Loucy (cell line): ENCODE data around the gene RSKR.
"Not testable (repeated sequence)": the region's sequence is repeated elsewhere in the genome, so short reads cannot be mapped to it uniquely, and the experiment has no call there.

Experiments used
- H2AFZ ChIP-seq: fragments of 200-600 bp; sonication (generic); 2 replicates; pipeline ENCODE4 v1.6.0; 2016; ENCODE audit warnings: antibody characterized with exemption, mild to moderate bottlenecking, low read length, moderate library complexity
- H3F3A ChIP-seq: fragments of 200-600 bp; 2 replicates; pipeline ENCODE4 v1.6.0; 2016; ENCODE audit warnings: antibody characterized with exemption, low read depth, mild to moderate bottlenecking
- H3K27me3 ChIP-seq: fragments of 200-600 bp; sonication (generic); 2 replicates; pipeline ENCODE4 v1.6.1; 2014; ENCODE audit warnings: low read length, mild to moderate bottlenecking; ENCODE audit not compliant: insufficient read depth, poor library complexity, severe bottlenecking
- H3K36me3 ChIP-seq: fragments of 200-600 bp; sonication (generic); 2 replicates; pipeline ENCODE4 v1.6.1; 2016; ENCODE audit warnings: low read length; ENCODE audit not compliant: insufficient read depth
- H3K4me1 ChIP-seq: fragments of 200-600 bp; sonication (generic); 2 replicates; pipeline ENCODE4 v1.5.1; 2014; ENCODE audit warnings: low read length, mild to moderate bottlenecking; ENCODE audit not compliant: insufficient read depth, poor library complexity, severe bottlenecking
- H3K4me2 ChIP-seq: fragments of 200-600 bp; sonication (generic); 2 replicates; pipeline ENCODE4 v1.6.0; 2014; ENCODE audit warnings: antibody characterized with exemption, low read length, low read depth, mild to moderate bottlenecking; ENCODE audit not compliant: poor library complexity, severe bottlenecking
- H3K4me3 ChIP-seq: fragments of 200-600 bp; sonication (generic); 2 replicates; pipeline ENCODE4 v1.5.1; 2014; ENCODE audit warnings: low read length, mild to moderate bottlenecking, mixed read lengths; ENCODE audit not compliant: poor library complexity, severe bottlenecking
- H3K79me2 ChIP-seq: fragments of 200-600 bp; sonication (generic); 2 replicates; pipeline ENCODE4 v1.6.1; 2014; ENCODE audit warnings: low read length; ENCODE audit not compliant: insufficient read depth
- H3K9ac ChIP-seq: fragments of 200-600 bp; sonication (generic); 2 replicates; pipeline ENCODE4 v1.6.0; 2014; ENCODE audit warnings: mild to moderate bottlenecking, low read depth, low read length, moderate library complexity; ENCODE audit not compliant: poor library complexity, severe bottlenecking
- H3K9me2 ChIP-seq: fragments of 200-600 bp; sonication (generic); replicated peaks from 2 replicates; pipeline ENCODE4 v1.6.1; 2016; ENCODE audit warnings: low read depth, low read length, mixed read lengths
- H3K9me3 ChIP-seq: fragments of 200-600 bp; sonication (generic); 2 replicates; pipeline ENCODE4 v1.6.1; 2014; ENCODE audit warnings: mild to moderate bottlenecking, antibody characterized with exemption, low read length, low read depth; ENCODE audit not compliant: insufficient read depth
- H4K20me1 ChIP-seq: fragments of 200-600 bp; sonication (generic); 2 replicates; pipeline ENCODE4 v1.6.0; 2014; ENCODE audit warnings: antibody characterized with exemption, low read length, mild to moderate bottlenecking; ENCODE audit not compliant: insufficient read depth, poor library complexity, severe bottlenecking
- CTCF ChIP-seq: fragments of 200-600 bp; sonication (generic); conservative IDR thresholded peaks from 2 replicates; pipeline ENCODE4 v1.5.1; 2014; ENCODE audit warnings: mild to moderate bottlenecking, antibody characterized with exemption, low read length
- EZH2phosphoT487 ChIP-seq: fragments of 200-600 bp; IDR thresholded peaks from 2 replicates; pipeline ENCODE4 v1.6.1; 2018; ENCODE audit warnings: antibody characterized with exemption, mild to moderate bottlenecking, moderate library complexity, borderline replicate concordance

RSKR gene

GRCh38 chr17:28576758-28577465 is 37.1 kb downstream of the RSKR start, which contains the start of gene ALDOC:
ALDOC (minus strand) TSS chr17:28576895; CDS start chr17:28575532, 1,363 bp downstream.
- H3K36me3 ChIP-seq: peaks cover 42% of the 10 kb centered on the region; the same call in 1 of the 2 replicates
- no peaks in the 10 kb centered on the region for H3K9me3 ChIP-seq
- H3K4me1 ChIP-seq: peaks cover 7% of the 10 kb centered on the region
- no peaks in the 10 kb centered on the region for H3K27me3 ChIP-seq
- H3K79me2 ChIP-seq: no peaks in the 10 kb centered on the region
- no peak within 1 kb of the TSS for H2AFZ ChIP-seq
- no peak within 1 kb of the TSS for H3K4me2 ChIP-seq
- no peak within 1 kb of the TSS for H3K9ac ChIP-seq
- TF ChIP-seq CTCF (no peak), EZH2phosphoT487 (no peak)
- no peaks in the 10 kb centered on the region for H3K9me2 ChIP-seq
- H3K4me3 ChIP-seq: no peak within 1 kb of the TSS
- no peaks in the 10 kb centered on the region for H4K20me1 ChIP-seq
- no peaks in the 10 kb centered on the region for H3F3A ChIP-seq

GRCh38 chr17:28576016-28576415 is 38.0 kb downstream of the RSKR start:
- Histone ChIP-seq H3K36me3 (peaks cover 40% of the 10 kb centered on the region; the same call in 1 of the 2 replicates), H3K4me1 (peaks cover 10% of the 10 kb centered on the region)
- not testable (repeated sequence) for H3K4me3 ChIP-seq, H2AFZ ChIP-seq, H3K9ac ChIP-seq, H3K27me3 ChIP-seq, H3K4me2 ChIP-seq, H3K9me3 ChIP-seq, H3K9me2 ChIP-seq, H3F3A ChIP-seq, H3K79me2 ChIP-seq, H4K20me1 ChIP-seq

DNA sequence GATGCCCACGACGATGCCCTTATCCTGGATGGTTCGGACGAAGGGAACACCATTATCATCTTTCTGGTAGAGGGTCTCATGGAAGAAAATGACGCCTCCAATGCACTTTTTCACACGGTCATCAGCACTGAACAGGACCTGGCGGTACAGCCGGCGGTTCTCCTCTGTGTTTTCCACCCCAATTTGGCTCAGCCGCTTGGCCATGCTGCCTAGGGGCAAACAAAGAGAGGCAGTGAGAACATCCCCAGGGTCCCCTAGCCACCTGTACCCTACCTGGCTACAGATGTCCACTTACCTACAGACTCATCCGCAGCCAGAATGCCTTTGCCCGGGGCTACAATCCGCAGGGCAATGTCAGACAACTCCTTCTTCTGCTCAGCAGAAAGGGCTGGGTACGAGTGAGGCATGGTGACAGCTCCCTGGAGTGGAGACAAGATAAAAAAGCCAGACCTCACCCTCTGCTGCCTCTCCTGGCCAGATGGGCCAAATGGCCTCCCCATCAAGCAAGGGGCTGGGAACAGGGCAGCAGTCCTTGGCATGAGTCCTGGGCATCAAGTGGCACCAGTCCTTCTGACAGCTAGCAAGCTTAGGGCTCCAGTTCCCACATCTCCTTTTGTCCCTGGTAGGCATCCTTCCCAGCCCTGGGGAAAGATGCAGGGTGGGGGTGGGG is 38.7 kb downstream of the RSKR start:
- Histone ChIP-seq H3F3A (no peaks in the 10 kb centered on the region), H3K4me2 (no peak overlapping the region), H4K20me1 (peaks cover 6% of the 10 kb centered on the region), H3K27me3 (no peaks in the 10 kb centered on the region), H3K4me3 (no peak overlapping the region), H2AFZ (no peak overlapping the region), H3K36me3 (peaks cover 34% of the 10 kb centered on the region; the same call in 1 of the 2 replicates), H3K9me3 (no peaks in the 10 kb centered on the region), H3K9me2 (no peaks in the 10 kb centered on the region), H3K79me2 (peaks cover 10% of the 10 kb centered on the region), H3K4me1 (peaks cover 16% of the 10 kb centered on the region), H3K9ac (no peak overlapping the region)
- no peak for TF ChIP-seq EZH2phosphoT487
- no peak; the same call in 1 of the 2 replicates for TF ChIP-seq CTCF
